A673 (cell line): ENCODE results near the gene MAP3K6. TPM values are rescaled to one million over a fixed set of nuclear protein-coding genes. Genes with fewer than 3 reads are reported as not detected.

ENCODE experiments used
- BruUV-seq: library from RNA; stranded (reverse); fragments of 400-500 nt; replicated peaks from 2 replicates; lab custom pipeline; 2021; lab: Mats Ljungman, UMichigan
- CTCF ChIA-PET: fragments of 300-600 bp; sonication (Branson Sonifier 250); formaldehyde crosslinking; loops from one replicate; lab custom pipeline; 2022; ENCODE audit warnings: antibody characterized with exemption; lab: Charles Lee
- POLR2A ChIA-PET: fragments of 300-600 bp; sonication (Branson Sonifier 250); formaldehyde crosslinking; loops from one replicate; lab custom pipeline; 2022; ENCODE audit warnings: antibody characterized with exemption; ENCODE audit not compliant: low non-redundant PET; lab: Charles Lee
- DNase-seq: peaks from one replicate; pipeline ENCODE4 v3.0.0-alpha.2; 2015; ENCODE audit warnings: low spot score
- H3K27ac ChIP-seq: fragments of 200-600 bp; sonication (generic); 2 replicates; pipeline ENCODE4 v1.5.1; 2016; ENCODE audit warnings: mixed run types, low read depth, mild to moderate bottlenecking, mixed read lengths, antibody characterized with exemption, low read length; ENCODE audit not compliant: poor library complexity, severe bottlenecking
- H3K27me3 ChIP-seq: fragments of 200-600 bp; sonication (generic); replicated peaks from 2 replicates; pipeline ENCODE4 v1.6.1; 2017; ENCODE audit warnings: mixed run types, low read depth, mild to moderate bottlenecking, mixed read lengths, antibody characterized with exemption, low read length; ENCODE audit not compliant: insufficient read depth, poor library complexity
- H3K36me3 ChIP-seq: fragments of 200-600 bp; sonication (generic); 2 replicates; pipeline ENCODE4 v1.6.1; 2016; ENCODE audit warnings: mixed run types, mild to moderate bottlenecking, mixed read lengths, antibody characterized with exemption, low read length; ENCODE audit not compliant: insufficient read depth, poor library complexity, severe bottlenecking
- H3K4me1 ChIP-seq: fragments of 200-600 bp; sonication (generic); 2 replicates; pipeline ENCODE4 v1.6.1; 2017; ENCODE audit warnings: mixed run types, mild to moderate bottlenecking, mixed read lengths, antibody characterized with exemption, low read length; ENCODE audit not compliant: insufficient read depth, poor library complexity, severe bottlenecking
- H3K4me3 ChIP-seq: fragments of 200-600 bp; sonication (generic); 2 replicates; pipeline ENCODE4 v1.5.1; 2016; ENCODE audit warnings: low read depth, mixed run types, mild to moderate bottlenecking, mixed read lengths, low read length; ENCODE audit not compliant: poor library complexity, severe bottlenecking
- H3K9me3 ChIP-seq: fragments of 200-600 bp; sonication (generic); 2 replicates; pipeline ENCODE4 v1.6.1; 2016; ENCODE audit warnings: mixed run types, low read depth, mild to moderate bottlenecking, mixed read lengths, antibody characterized with exemption, low read length; ENCODE audit not compliant: poor library complexity, severe bottlenecking
- CTCF ChIP-seq: fragments of 300-800, 200-600 bp; sonication (generic); conservative IDR thresholded peaks from 2 replicates; pipeline ENCODE4 v1.5.1; 2017; ENCODE audit warnings: low read depth, mild to moderate bottlenecking, antibody characterized with exemption, low read length, moderate library complexity, mixed read lengths
- EZH2 ChIP-seq: fragments of 200-600 bp; sonication (generic); IDR thresholded peaks from 2 replicates; pipeline ENCODE4 v1.6.1; 2017; ENCODE audit warnings: borderline replicate concordance, low read depth, mild to moderate bottlenecking, mixed read lengths, antibody characterized with exemption, low read length; ENCODE audit not compliant: poor library complexity, severe bottlenecking
- intact Hi-C: fragments of 100-400 bp; cut with micrococcal nuclease; formaldehyde crosslinking; loops from one replicate; pipeline ENCODE4 v1.10.0; 2022; ENCODE audit not compliant: unreplicated experiment
- total RNA-seq: library from RNA; stranded (reverse); gene quantifications from 2 replicates; pipeline ENCODE4 v1.2.3, GENCODE V29; 2021

The MAP3K6 gene
- total RNA-seq, 1 experiment from 2014 or later: 2.4 TPM

DNA sequence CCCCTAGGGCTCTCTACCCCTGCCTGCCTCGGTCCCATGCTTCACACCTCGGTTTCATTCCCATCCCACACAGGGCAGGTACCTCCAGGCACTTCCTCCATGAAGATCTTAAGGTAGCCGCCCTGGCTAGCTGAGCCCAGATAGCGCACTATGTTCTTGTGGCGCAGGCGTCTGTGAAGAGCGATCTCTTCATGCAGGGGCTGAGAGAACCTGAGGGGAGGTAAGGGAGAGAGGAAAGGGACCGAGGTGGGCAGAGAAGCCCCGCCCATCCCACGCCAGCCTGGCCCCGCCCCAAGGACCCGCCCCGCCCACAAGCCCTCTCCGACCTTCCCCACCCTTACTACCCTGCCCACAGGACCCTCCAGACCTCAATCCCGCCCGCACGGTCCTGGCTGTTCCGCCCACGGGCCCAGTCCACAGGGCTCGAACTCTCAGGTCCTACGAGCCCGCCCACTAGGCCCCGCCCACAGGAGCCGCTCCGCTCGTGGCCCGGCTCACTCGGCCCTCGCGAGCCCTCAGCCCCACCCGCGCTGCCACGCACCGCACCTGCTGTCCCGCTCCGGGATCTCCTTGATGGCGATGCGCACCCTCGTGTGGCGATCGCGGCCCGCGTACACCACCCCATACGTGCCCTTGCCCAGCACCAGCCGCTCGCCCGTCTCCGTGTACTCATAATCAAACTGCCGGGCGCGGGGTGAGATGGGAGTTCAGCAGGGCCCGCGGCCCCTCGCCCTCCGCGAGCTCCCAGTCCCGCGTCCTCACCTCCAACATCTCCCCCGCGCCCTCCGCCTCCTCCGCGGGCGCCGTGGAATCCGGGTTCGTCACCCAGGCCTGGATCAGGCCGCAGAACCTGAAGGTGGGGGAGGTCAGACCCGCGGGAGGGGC lies 6.4 kb downstream of the MAP3K6 start:
- POLR2A ChIA-PET: no interaction called here
- no peaks in the 10 kb centered on the region for H3K9me3 ChIP-seq
- TF ChIP-seq CTCF (no peak), EZH2 (no peak)
- H3K36me3 ChIP-seq: no peaks in the 10 kb centered on the region
- CTCF ChIA-PET: no interaction called here
- H3K27me3 ChIP-seq: no peaks in the 10 kb centered on the region
- H3K4me1 ChIP-seq: peaks cover 4% of the 10 kb centered on the region
- no peak overlapping the region for H3K4me3 ChIP-seq
- intact Hi-C loops: no loop called here
- DNase-seq: no peak
- no peak overlapping the region for H3K27ac ChIP-seq
- BruUV-seq: no TSS peak

GRCh38 chr1:27359822-27360158 lies 7.0 kb downstream of the MAP3K6 start:
- POLR2A ChIA-PET: no interaction called here
- H3K4me3 ChIP-seq: no peak overlapping the region
- CTCF ChIA-PET: no interaction called here
- H3K4me1 ChIP-seq: no peaks in the 10 kb centered on the region
- no peak overlapping the region for H3K27ac ChIP-seq
- no TSS peak for BruUV-seq
- H3K36me3 ChIP-seq: no peaks in the 10 kb centered on the region
- no peaks in the 10 kb centered on the region for H3K27me3 ChIP-seq
- TF ChIP-seq EZH2 (no peak), CTCF (no peak)
- DNase-seq: no peak
- H3K9me3 ChIP-seq: no peaks in the 10 kb centered on the region
- intact Hi-C loops: no loop called here

GRCh38 chr1:27358928-27359313 lies 7.8 kb downstream of the MAP3K6 start:
- Histone ChIP-seq H3K36me3 (no peaks in the 10 kb centered on the region), H3K27me3 (no peaks in the 10 kb centered on the region), H3K4me3 (no peak overlapping the region), H3K4me1 (no peaks in the 10 kb centered on the region), H3K27ac (no peak overlapping the region), H3K9me3 (no peaks in the 10 kb centered on the region)
- no peak for DNase-seq
- CTCF ChIA-PET: no interaction called here
- intact Hi-C loops: no loop called here
- POLR2A ChIA-PET: no interaction called here
- BruUV-seq: no TSS peak
- no peak for TF ChIP-seq EZH2
- no peak for TF ChIP-seq CTCF
